ENCODE data around the gene ING4.

ING4 gene

DNA sequence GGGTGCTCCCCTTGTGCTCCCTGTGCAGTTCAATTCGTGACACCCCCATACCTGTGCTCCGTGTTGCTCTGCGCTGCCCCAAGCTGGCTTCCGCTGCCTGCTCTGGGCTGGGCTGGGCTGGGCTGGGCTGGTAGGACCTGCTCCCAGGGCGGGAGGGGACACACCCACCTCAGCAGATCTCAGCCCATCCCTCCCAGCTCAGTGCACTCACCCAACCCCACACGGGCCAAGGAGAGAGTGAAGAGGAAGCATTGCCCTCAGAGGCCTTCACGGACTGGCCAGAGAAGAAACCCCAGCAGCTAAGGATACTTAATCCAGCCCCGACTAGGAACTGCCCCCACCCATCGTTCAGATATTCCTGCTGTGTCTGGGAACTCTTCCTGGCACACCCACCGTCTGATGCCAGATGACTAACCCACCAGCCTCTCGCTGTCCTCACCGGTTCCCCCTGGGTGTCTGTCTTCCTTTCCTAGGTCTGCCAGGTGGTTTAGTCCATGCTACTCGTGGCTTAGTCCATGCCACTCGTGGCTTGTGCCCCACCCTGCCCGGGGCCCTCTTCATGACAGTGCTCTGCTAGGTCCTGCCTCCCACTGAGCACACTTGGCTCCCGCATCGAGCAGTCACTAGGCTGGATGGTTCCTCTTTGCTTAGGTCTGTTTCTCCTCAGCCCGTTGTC, 26.9 kb downstream of the ING4 start, which contains the start of gene LPAR5:
Gene LPAR5, minus strand, starts transcription at position 104 of the 676 bp plus-strand sequence. CDS start 14,711 bp downstream, outside the sequence.
- DNase-seq (ENCODE audit: low read depth): no peak

DNA sequence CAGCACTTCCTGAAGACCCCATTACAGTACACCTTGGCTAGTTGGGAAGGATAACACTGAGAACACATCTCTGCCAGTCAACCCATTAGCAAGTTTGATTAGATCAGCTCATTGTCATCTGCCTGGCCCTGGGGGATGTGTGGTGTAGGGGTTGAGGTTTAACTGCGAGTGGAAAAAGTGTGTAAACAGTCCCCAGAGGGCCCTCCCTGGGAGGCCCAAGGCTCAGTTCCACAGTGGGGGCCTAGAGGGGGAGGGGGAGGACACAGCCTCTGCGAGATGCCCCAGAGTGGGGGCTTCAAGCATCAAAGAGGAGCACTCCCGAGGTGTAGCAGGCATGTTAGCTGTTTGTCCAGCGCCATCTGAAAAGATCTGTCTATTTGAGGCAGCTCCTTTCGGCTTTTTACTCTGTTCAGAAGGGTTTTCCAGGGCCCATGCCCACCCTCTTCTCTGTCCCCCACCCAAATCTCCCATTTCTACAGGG, 27.5 kb downstream of the ING4 start:
- DNase-seq (ENCODE audit: low read depth): no peak

DNA sequence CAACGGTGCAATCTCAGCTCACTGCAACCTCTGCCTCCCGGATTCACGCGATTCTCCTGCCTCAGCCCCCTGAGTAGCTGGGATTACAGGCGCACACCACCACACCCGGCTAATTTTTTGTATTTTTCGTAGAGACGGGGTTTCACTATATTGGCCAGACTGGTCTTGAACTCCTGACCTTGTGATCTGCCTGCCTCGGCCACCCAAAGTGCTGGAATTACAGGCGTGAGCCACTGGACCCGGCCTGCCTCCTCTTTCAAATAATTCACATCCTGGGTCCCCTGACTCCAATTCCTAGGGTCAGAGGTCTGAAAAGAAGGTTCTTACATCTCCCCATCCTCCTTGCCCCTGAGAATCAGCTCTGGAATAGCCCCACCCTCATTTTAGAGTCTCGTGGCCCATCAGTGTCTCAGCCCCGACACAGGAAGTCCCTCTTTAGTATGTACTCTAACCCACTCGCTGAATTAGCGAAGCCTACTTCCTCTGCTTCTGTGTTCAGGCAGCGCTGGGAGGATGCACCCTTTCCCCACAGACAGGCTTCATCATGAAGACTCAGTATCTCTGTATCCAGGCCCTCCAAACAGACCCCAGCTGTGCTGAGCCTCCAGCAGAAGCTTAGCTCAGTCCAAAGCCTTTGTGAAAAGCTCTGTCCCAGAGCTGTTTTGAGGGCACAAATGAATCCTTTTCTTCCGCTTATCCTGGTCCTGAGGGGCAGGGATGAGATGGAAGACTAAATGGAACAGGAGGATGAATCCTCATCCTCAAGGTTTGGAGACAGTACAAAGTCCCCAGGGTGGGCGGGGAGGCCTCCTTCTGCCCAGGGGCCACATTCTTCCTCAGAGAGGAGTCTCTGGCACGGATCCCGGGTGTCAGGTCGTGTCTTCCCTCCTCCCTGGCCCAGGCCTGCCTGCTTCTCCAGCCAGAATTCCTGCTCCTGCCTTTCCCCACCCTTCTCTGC, 30.6 kb downstream of the ING4 start:
- DNase-seq (ENCODE audit: low read depth): no peak

DNA sequence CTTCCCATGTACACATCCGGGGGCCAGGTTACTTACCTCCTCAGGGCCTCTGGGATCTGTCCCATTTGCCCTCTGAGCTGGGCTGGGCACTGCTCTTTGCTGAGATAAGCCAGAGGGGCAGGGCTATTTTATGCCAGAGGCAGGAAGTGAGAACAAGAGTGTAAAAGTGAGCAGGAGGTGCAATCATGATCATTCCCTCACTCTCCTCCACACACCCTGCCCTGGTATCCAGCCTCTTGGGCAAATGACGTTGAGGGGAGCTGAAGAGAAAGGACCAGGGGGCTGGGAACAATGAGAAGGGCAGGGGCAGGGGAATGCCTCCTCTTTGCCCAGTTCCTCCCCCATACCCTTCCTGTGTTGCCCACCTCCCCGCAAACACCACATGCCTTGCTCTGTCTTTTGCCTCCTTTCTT, 31.4 kb downstream of the ING4 start:
- no peak for DNase-seq (ENCODE audit: low read depth)

DNA sequence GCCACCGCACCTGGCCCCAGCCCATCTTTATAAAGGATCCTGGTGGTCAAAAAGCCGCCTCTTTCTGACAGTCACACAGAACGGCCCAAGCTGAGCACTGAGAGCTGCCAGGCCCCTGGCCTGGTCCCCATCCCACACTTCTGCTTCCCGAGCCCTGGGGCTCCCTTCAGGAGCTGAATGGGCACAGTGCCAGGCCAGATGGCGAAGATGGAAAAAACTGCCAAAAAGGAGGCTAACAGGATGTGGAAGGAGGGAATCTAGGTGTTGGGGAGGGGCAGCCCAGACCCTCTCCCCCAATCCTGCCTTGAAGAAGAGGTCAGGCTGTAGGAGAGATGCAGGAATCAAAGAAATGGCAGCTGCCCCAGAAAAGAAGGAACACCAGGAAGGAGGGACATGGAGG, 32.2 kb downstream of the ING4 start:
- DNase-seq (ENCODE audit: low read depth): no peak

DNA sequence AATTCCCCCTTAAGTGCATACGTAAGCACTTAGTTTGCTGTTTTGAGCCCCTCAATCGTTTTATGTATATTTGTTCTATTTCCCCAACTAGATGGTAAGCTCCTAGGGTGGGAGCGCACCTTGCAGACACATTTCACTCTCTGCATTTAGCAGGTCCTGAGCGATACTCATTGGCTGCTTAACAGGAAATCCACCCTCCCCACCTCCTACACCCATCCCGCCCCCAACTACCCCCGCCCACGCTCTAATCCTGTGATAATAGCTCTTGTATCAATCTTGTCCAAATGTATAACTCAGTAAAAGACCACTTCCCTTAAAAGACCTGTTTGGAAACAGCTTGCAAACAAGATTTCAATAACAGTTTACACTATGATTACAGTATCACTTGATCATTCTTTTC, 35.3 kb downstream of the ING4 start:
- no peak for DNase-seq (ENCODE audit: low read depth)

DNA sequence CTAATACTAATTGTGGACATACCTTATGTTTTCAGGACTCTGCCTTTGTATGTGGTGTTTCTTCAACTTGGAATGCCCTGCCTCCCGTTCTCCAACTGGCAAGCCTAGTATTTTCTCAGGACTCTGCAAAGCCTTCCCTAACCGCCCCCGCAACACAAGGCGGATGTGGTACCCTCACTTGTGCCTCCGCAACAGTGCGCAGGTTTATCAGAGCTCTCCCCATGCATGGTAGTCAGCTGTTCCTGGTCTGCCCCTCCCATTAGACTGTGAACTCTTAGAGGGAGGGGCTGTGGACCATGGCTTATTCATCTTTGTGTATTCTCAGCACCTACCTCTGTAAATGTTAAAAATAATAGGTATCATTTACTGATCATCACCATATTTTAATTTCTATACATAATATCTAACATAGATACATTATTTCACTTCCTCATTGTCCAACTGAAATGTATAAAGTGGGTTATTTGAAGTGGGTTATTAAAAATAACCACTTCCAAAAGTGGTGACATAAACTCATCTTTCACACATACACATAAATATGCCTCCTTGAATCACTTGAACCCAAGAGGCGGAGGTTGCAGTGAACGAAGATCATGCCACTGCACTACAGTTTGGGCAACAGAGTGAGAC, 36.1 kb downstream of the ING4 start:
- no peak for DNase-seq (ENCODE audit: low read depth)

DNA sequence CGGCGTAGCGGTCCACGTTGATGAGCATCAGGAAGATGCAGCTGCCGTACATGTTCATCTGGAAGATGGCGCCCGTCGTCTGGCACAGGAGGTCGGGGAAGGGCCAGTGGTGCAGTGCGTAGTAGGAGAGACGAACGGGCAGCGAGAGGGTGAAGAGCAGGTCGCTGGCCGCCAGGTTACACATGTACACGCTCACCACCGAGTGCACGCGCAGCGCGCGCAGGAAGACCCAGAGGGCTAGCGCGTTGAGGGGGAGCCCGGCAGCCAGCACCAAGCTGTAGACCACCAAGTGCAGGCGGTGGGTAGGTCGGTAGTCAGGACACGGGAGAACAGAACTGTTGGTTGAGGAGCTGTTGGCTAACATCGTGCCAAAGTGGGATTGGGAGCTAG, 42.0 kb downstream of the ING4 start:
- no peak for DNase-seq (ENCODE audit: low read depth)

DNA sequence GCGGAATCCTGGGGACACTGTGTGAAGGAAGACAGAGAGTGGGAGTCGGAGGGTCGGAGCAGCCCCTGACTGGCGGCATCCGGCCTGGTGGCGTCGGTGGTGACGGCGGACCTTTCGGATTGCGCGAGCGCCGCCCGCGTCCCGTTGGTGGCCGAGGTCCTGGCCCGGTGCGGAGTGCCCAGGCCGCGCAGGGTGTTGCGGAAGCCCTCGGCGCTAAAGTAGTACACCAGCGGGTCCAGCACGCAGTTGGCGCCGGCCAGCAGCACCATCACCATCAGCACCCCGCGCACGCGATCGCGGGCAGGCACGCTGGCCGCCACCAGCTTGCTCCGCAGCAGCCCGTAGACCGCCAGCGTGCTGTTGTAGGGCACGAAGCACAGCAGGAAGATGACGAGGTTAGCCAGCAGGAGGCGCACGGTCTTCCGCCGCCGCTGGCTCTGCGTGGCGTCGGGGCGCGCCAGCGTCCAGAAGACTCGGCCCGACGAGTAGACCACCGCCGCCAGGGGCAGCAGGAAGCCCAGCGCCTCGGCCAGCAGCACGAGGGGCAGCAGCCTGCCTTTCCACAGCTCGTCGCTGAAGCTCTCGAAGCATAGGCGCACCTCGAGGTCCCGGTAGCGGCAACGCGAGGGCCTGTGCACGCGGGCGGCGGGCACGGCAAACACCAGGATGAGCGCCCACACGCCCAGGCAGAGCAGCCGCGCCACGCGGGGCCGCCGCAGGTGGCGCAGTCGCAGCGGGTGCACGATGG, 42.6 kb downstream of the ING4 start:
- DNase-seq (ENCODE audit: low read depth): no peak

DNA sequence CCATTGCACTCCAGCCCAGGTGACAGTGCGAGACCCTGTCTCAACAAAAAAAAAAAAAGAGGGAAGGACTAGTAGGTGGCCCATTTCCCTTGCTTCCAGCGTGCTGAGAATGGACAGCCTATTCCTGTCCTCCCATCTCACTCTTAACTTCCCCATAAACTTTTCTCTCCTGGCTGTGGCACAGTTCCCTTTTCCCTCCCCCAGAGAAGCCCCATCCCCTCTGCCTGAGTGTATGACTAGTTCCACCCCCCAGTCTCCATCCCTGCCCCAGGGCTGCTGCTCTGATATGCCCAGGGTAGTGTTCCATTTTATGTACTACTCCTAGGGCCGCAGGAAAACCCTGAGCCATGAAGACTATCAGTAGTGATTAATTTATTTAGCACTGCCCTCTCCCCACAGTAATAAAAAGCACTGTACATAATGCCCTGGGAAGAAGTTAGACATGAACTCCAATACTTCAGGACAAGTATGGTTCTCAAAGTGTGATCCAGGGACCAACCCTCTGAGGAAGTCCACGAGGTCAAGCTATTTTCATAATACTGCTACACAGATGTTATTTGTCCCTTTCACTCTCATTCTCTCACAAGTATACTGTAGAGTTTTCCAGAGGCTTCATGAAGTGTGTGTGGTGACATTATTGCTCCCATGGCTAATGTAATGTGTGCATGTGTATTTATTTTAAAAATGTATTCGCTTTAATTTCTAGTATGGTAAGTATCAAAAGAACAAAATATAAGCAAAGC, 44.3 kb downstream of the ING4 start:
- no peak for DNase-seq (ENCODE audit: low read depth)

DNA sequence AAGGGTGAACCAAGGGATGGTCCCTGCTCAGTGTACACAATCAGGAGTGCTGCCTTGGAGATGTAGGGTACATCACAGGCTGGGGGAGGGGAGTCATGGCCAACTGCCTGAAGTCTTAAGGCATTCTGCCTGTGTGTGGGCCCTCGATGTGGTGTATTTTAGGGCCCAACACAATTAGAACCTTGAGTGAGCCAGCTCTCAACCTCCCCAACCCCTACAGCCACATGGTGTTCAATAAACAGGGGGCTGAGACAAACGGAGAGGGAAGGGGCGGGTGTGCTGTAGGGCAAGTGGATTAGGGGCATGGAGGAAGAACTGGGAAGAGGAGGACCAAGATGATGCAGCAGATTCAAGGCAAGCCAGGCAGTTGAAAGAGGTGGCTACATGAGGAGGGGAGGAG, 47.1 kb downstream of the ING4 start:
- DNase-seq (ENCODE audit: low read depth): no peak

DNA sequence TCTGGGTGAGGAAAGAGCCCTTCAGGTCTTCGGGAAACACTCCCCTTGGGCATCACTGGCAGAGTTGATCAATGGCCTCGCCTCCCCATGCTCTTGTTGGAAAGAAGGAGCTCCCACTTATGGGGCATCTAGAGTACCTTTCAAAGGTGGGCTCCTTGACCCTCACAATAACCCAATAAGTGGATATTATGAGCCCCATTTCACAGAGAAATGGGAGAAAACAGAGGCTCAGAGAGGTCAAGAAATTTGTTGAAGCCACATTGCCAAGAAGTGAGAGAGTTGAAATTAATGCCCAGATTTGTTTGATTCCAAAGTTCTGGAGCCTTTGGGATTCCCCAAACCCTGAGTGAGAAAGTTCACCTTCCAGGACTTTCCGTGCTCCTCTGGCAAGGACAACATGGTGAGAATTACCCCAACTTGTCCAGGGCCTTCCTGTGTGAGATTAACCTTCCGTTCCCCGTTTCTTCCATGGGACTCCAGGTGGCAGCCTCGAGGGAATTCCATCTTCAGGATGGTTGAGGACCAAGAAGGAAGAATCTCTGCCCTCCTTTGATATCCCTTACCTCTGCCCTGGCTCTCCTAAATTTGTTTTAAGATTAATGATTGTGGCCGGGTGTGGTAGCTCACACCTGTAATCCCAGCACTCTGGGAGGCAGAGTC, 48.3 kb downstream of the ING4 start:
- no peak for DNase-seq (ENCODE audit: low read depth)

DNA sequence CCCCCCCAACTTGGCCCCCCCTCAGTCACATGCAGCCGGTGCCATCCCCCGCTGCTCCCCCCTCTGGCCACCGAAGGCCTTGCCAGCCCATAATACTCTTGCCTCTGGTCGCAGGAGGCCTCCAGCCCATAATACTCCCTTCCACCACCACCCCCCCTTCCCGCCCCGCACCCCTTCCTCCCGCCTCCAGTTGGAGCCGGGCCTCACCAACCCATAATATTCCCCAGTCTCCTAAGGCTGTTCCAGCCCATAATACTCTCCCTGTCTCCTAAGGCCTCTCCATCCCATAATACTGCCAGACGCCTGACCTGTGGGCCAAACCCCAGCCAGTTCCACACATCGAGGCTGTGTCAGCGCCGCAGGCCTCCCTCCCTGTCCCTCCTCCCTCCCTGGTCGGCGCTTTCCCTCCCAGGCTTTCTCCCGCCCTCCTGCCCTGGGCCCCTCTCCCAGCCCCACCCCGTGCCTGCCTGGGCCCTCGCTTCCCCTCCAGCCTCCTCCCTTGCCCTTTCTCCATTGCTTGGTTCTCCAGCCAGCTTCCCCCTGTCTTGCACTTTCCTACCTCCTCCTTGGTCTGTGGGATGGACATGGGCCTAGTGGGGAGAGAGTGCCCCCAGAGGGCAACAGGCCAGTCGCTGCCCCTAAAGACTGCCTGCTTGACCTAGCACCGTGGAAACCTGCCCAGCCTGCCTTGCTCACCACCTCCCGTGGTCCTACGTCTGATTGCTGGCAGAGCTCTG, 49.0 kb downstream of the ING4 start:
- DNase-seq (ENCODE audit: low read depth): peak; percentile 98

DNA sequence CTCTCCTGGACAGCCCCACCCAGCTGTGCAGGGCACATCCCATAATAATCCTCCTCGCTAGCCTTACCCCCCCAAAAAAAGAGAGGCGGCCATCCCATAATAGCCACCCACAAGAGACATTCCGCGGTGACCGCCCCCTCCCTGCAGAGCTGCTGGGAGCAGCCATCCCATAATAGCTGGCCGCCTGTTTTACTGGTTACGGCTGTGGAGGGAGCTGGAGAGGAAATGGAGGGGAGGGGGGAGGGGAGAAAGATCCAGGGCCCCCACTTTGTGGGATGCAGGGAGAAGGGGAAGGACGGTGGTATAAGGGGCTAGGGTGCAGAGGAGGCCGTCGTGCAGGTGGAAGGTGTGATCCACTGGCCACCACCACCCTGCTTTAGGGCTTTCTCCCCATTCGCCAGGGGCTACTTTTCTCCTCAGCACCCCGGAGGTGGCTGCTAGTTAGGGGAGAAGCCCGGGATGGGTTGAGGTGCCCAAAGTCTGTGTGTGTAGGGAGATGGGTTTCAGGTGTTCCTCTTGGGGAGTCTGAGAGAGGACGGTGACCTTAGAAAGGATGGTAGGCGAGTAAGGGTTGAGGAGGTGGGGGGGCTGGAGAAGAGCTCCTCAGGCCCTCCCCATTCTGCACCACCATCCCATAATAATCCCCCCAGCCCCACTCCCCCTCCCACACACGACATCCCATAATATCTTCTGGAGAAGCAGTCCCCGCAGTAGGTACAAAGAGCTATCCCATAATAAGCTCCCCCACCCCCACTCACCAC, 49.7 kb downstream of the ING4 start:
- DNase-seq (ENCODE audit: low read depth): peak; percentile 55

DNA sequence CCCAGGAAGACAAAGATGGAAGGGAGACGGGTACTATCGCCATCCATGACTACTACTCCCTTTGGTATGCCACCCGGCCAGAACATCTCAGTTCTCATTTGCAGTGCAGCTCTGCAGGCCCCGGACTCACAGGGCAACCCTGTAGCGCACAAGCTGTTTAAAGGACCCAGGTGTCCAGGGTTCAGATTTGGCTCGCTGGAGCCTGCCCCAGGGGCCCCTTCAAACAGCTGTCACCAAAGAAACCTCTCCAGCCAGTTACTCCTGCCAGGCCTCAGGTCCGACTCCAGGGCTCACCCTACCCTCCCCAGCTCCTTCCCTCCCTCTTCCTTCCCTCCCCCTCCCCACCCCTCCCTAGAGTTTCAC, 50.3 kb downstream of the ING4 start:
- DNase-seq (ENCODE audit: low read depth): no peak

DNA sequence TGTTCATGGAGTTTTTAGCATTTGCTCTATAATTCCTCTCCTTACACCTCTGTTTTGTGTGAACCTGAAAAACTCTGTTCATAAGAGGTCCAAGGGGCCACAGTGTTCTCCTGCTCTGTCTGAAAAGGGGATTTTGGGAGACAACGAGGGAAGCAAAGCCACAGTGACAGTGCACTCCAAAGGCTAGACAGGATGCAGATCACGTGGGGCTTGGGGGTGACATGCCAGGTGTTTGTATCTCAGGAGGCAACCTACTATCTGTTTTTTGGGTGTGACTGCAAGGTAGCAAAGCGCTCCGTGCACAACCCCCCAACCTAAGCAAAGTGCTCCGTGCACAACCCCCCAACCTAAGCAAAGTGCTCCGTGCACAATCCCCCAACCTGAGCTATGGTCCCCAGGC, 50.7 kb downstream of the ING4 start:
- DNase-seq (ENCODE audit: low read depth): no peak

DNA sequence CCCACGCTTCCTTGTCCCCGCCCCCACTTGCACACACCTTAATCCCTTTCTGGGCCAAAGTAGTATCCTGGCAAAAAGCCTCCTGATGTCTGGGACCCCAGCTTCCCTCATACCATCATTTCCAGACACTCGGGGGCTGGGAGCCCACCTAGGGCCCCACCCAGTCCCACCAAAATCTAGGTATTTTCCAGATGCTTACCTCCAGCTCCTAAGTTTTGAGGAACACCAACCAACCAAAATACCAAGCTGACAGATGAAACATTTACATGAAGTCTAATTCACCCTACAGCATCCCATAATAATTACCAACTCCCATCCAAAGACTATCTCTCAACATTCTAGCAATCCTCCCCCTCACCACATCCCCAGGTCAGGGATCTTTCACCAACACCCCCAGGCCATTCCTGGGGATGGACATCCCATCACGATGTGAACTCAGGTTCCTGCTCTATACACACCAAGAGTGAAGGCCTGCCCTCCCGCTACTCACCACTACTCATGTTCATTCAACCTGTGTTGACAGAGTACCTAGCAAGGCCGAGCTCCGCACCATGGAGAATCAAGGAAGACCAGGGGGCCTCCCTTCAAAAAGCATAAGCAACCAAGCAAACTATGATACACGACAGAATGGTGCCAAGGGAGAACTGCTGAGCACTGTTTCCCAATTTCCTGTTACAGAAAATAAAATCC, 54.2 kb downstream of the ING4 start:
- DNase-seq (ENCODE audit: low read depth): no peak

DNA sequence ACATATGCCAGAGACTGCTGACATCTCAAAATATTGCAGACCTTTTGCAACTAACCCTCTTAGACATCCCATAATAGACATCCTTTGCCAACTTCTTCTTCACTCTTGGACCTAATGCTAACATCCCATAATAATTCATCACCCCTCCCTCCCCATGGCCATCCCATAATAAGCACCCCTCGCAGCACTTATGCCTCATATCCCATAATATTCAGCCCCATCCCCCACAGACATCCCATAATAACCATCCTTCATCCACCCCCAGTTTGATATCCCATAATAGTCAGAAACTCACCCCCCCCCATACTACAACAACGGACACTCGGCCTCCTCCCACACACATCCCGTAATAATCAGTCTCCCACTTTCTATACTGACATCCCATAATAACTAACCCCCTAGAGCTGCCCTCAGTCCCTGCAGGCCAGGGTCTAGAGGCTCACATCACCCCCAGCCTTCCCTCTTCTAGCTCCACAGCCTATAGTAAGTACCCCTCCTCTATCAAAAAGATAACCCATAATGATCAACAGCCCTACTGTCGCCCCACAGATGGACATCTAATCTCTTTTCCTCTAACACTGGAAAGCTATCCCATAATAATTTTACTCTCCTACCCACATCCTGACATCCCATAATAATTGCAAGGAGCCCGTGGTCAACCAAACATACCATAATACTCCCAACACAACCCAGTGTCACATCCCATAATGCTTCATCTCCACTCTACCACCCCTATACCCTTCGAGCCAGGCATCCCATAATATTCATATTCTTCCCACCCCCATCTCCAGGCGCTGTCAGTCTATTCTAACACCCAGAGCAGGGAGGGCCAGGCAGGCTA, 54.9 kb downstream of the ING4 start:
- peak; percentile 28 for DNase-seq (ENCODE audit: low read depth)
